ENCODE measurements around the gene FHIT. TPM values are rescaled to one million over a fixed set of nuclear protein-coding genes. Genes with fewer than 3 reads are reported as not detected.

The FHIT gene
- total and polyA plus RNA-seq, 2 of the 4 experiments (the other 2 are of a cell fraction), result 0.07 TPM; not detected in 1

- Histone ChIP-seq H3K9me3 (ENCODE audit: control insufficient read depth, insufficient read depth, low read length) (peaks cover 2% of the 10 kb centered on the region; the same call in 1 of the 2 replicates), H3K9ac (ENCODE audit: low read depth, low read length) (no peak overlapping the region), H4K91ac (ENCODE audit: insufficient read depth, low read depth, low read length) (no peak overlapping the region), H2AFZ (replicated peaks; ENCODE audit: low read length, poor library complexity) (no peak overlapping the region), H4K20me1 (ENCODE audit: insufficient read depth, low read length) (no peaks in the 10 kb centered on the region), H3K56ac (ENCODE audit: extremely low read depth, insufficient read depth, low read length) (no peak overlapping the region), H3K4me1 (ENCODE audit: control insufficient read depth, insufficient read depth, low read length) (no peaks in the 10 kb centered on the region), H2BK20ac (ENCODE audit: low read depth, low read length) (no peak overlapping the region), H2AK9ac (replicated peaks; ENCODE audit: low read depth, low read length, poor library complexity) (no peak overlapping the region), H3K9me1 (ENCODE audit: insufficient read depth, low read length) (no peaks in the 10 kb centered on the region), H3K36me3 (ENCODE audit: control insufficient read depth, insufficient read depth, low read length) (no peaks in the 10 kb centered on the region), H4K8ac (ENCODE audit: low read depth in 2 of 2, low read length in 2 of 2) (no peak overlapping the region), H3K23ac (ENCODE audit: low read depth, low read length) (no peak overlapping the region), H3K4ac (ENCODE audit: low read depth, low read length) (no peak overlapping the region), H3K4me3 (ENCODE audit: insufficient read depth, low read depth, low read length) (no peak overlapping the region), H3K4me2 (ENCODE audit: low read depth, low read length) (no peak overlapping the region), H3K27me3 (ENCODE audit: control insufficient read depth, insufficient read depth, low read length) (no peaks in the 10 kb centered on the region), H3K14ac (replicated peaks; ENCODE audit: low read depth, low read length) (no peak overlapping the region), H2BK120ac (ENCODE audit: low read depth, low read length) (no peak overlapping the region), H2BK5ac (ENCODE audit: low read depth, low read length, poor library complexity, severe bottlenecking) (no peak overlapping the region), H3K27ac (ENCODE audit: insufficient read depth, low read length) (no peak overlapping the region), H3K18ac (ENCODE audit: low read depth, low read length) (no peak overlapping the region), H2BK15ac (ENCODE audit: low read depth, low read length) (no peak overlapping the region), H2AK5ac (ENCODE audit: low read depth, low read length) (no peak overlapping the region), H4K5ac (ENCODE audit: low read depth, low read length) (no peak overlapping the region), H3K79me1 (ENCODE audit: low read depth in 1 of 2, low read length in 2 of 2) (no peaks in the 10 kb centered on the region)
- in situ Hi-C loops (cut with MboI; ENCODE audit: low sequenced_read_pairs) (no loop called here), intact Hi-C loops (cut with micrococcal nuclease) (no loop called here), dilution Hi-C loops (cut with HindIII; ENCODE audit: low sequenced_read_pairs, unreplicated experiment) (no loop called here)
- POLR2A ChIA-PET (ENCODE audit: unreplicated experiment), result no interaction called here
- DNase-seq, result no peak
- no CpG with 5 or more reads among the region's 7 CpGs for WGBS, 2 experiments (ENCODE audit: extremely low coverage in 2 of 2, insufficient read length in 1 of 2)
- no peak for ATAC-seq (ENCODE audit: low read depth)
- CTCF ChIA-PET, result no interaction called here
- TF ChIP-seq CHD1 (IDR thresholded peaks at IDR 0.05; ENCODE audit: low read depth, low read length) (no peak), CTCF (conservative IDR thresholded peaks at IDR 0.05; ENCODE audit: low read depth, low read length) (no peak)
- no TSS peak for BruUV-seq (replicated peaks)
These were observed 494.8 kb downstream of the FHIT start for GRCh38 chr3:60756241-60757030.
